ENCODE data around the gene NTN5. TPM values are rescaled to one million over a fixed set of nuclear protein-coding genes. Genes with fewer than 3 reads are reported as not detected.
A peak's percentile ranks its signal among the peaks of the same experiment; 100 is the strongest.

The NTN5 gene
- total and polyA plus RNA-seq, 9 of the 15 experiments (the other 6 are each of a cell fraction or from before 2014, with no cell fraction given): not detected

GRCh38 chr19:48713864-48714755, 41.3 kb upstream of the NTN5 start (continued):
- peak; percentile 82 for TF ChIP-seq HDAC2 (IDR thresholded peaks at IDR 0.05)
- TF ChIP-seq TAF15 (IDR thresholded peaks at IDR 0.05; ENCODE audit: low read depth, low read length): no peak
- TF ChIP-seq BDP1 (IDR thresholded peaks at IDR 0.05; ENCODE audit: insufficient read depth, insufficient read length): no peak
- TF ChIP-seq PRPF4 (IDR thresholded peaks at IDR 0.05; ENCODE audit: insufficient read depth, low read depth, low read length, poor library complexity, severe bottlenecking): no peak
- TF ChIP-seq MYBL2 (IDR thresholded peaks at IDR 0.05; ENCODE audit: low read depth): no peak
- TF ChIP-seq MYBL2 (CRISPR knock-in tag; IDR thresholded peaks at IDR 0.05; ENCODE audit: borderline replicate concordance): no peak
- TF ChIP-seq CBFA2T2 (conservative IDR thresholded peaks at IDR 0.05): no peak
- TF ChIP-seq ZMIZ1 (IDR thresholded peaks at IDR 0.05; ENCODE audit: low read depth in 2 of 2, low read length in 2 of 2): no peak
- no peak for TF ChIP-seq ZNF778 (CRISPR knock-in tag; IDR thresholded peaks at IDR 0.05)
- no peak for TF ChIP-seq KLF13 (tag; IDR thresholded peaks at IDR 0.05; ENCODE audit: borderline replicate concordance, low read depth)
- TF ChIP-seq PHB2 (IDR thresholded peaks at IDR 0.05; ENCODE audit: low read depth): no peak
- no peak for TF ChIP-seq BCOR (IDR thresholded peaks at IDR 0.05)
- TF ChIP-seq ELK3 (CRISPR knock-in tag; IDR thresholded peaks at IDR 0.05): no peak
- TF ChIP-seq ZNF197 (CRISPR knock-in tag; IDR thresholded peaks at IDR 0.05; ENCODE audit: low read depth): no peak
- no peak for TF ChIP-seq ZNF655 (CRISPR knock-in tag; IDR thresholded peaks at IDR 0.05)
- TF ChIP-seq ZBTB11 (CRISPR knock-in tag; IDR thresholded peaks at IDR 0.05): no peak
- TF ChIP-seq HNRNPUL1 (IDR thresholded peaks at IDR 0.05; ENCODE audit: low read length): no peak
- no peak for TF ChIP-seq ZNF224 (CRISPR knock-in tag; IDR thresholded peaks at IDR 0.05)
